HL-60 (cell line): ENCODE measurements around the gene XKR8.

Experiments used
- DNase-seq, 2 experiments: peaks; one replicate each; pipeline ENCODE4 v3.0.0-alpha.2; 2010 to 2020; ENCODE audit warnings: low read depth in 1 of 2, low spot score in 1 of 2
- H3K27ac ChIP-seq: fragments of 250-450 bp; sonication (Bioruptor Pico); replicated peaks from 2 replicates; pipeline ENCODE4 v1.5.1; 2020; ENCODE audit warnings: mild to moderate bottlenecking, moderate library complexity
- H3K27me3 ChIP-seq: fragments of 250-450 bp; sonication (Bioruptor Pico); 2 replicates; pipeline ENCODE4 v1.5.1; 2021; ENCODE audit warnings: mild to moderate bottlenecking, moderate library complexity; ENCODE audit not compliant: insufficient read depth, poor library complexity, severe bottlenecking
- H3K4me3 ChIP-seq: replicated peaks from 2 replicates; pipeline ENCODE4 v1.5.1; 2011; ENCODE audit warnings: mild to moderate bottlenecking, control low read depth, low read length; ENCODE audit not compliant: insufficient read depth
- GABPA ChIP-seq: IDR thresholded peaks from 2 replicates; pipeline ENCODE4 v1.6.1; 2012; ENCODE audit warnings: low read depth
- POLR2AphosphoS5 ChIP-seq: IDR thresholded peaks from 2 replicates; pipeline ENCODE4 v1.6.1; 2012; ENCODE audit warnings: low read depth
- SPI1 ChIP-seq: IDR thresholded peaks from 2 replicates; pipeline ENCODE4 v1.6.1; 2012; ENCODE audit warnings: low read depth, mild to moderate bottlenecking, borderline replicate concordance
- TF ChIP-seq, protein P1 (sequence below): IDR thresholded peaks from 2 replicates; pipeline ENCODE4 v1.6.1; 2012; ENCODE audit warnings: low read depth; ENCODE audit not compliant: insufficient replicate concordance
- TF ChIP-seq, protein P2 (sequence below): IDR thresholded peaks from one replicate; pipeline ENCODE4 v1.5.1; 2011; ENCODE audit warnings: low read length, control low read depth, inconsistent platforms; ENCODE audit not compliant: insufficient read depth

Gene XKR8

DNA sequence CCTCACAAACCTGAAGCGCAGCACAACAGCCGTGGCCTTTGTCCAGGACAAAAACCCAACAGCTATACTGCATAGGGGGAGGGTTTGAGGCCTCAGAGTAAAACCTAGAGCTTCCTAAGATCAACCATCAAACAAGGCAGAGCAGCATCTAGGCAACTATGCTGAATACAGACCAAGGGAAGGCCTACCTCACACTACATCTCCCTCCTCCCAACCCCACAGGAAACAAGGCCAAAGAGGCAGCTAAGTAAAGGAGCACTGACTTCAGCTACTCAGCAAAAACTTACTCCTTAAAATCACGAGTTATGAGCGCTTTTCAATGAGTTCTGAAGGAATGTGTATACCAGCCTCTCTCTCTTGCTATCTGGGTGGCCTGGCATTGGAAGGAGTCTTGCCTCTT, 12.4 kb downstream of the XKR8 start:
- TF ChIP-seq SPI1: no peak
- TF ChIP-seq GABPA: no peak
- TF ChIP-seq, protein P1, sequence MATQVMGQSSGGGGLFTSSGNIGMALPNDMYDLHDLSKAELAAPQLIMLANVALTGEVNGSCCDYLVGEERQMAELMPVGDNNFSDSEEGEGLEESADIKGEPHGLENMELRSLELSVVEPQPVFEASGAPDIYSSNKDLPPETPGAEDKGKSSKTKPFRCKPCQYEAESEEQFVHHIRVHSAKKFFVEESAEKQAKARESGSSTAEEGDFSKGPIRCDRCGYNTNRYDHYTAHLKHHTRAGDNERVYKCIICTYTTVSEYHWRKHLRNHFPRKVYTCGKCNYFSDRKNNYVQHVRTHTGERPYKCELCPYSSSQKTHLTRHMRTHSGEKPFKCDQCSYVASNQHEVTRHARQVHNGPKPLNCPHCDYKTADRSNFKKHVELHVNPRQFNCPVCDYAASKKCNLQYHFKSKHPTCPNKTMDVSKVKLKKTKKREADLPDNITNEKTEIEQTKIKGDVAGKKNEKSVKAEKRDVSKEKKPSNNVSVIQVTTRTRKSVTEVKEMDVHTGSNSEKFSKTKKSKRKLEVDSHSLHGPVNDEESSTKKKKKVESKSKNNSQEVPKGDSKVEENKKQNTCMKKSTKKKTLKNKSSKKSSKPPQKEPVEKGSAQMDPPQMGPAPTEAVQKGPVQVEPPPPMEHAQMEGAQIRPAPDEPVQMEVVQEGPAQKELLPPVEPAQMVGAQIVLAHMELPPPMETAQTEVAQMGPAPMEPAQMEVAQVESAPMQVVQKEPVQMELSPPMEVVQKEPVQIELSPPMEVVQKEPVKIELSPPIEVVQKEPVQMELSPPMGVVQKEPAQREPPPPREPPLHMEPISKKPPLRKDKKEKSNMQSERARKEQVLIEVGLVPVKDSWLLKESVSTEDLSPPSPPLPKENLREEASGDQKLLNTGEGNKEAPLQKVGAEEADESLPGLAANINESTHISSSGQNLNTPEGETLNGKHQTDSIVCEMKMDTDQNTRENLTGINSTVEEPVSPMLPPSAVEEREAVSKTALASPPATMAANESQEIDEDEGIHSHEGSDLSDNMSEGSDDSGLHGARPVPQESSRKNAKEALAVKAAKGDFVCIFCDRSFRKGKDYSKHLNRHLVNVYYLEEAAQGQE: no peak
- no peak for TF ChIP-seq POLR2AphosphoS5
- TF ChIP-seq, protein P2, sequence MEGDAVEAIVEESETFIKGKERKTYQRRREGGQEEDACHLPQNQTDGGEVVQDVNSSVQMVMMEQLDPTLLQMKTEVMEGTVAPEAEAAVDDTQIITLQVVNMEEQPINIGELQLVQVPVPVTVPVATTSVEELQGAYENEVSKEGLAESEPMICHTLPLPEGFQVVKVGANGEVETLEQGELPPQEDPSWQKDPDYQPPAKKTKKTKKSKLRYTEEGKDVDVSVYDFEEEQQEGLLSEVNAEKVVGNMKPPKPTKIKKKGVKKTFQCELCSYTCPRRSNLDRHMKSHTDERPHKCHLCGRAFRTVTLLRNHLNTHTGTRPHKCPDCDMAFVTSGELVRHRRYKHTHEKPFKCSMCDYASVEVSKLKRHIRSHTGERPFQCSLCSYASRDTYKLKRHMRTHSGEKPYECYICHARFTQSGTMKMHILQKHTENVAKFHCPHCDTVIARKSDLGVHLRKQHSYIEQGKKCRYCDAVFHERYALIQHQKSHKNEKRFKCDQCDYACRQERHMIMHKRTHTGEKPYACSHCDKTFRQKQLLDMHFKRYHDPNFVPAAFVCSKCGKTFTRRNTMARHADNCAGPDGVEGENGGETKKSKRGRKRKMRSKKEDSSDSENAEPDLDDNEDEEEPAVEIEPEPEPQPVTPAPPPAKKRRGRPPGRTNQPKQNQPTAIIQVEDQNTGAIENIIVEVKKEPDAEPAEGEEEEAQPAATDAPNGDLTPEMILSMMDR: no peak
- Histone ChIP-seq H3K27me3 (no peaks in the 10 kb centered on the region), H3K4me3 (no peak overlapping the region), H3K27ac (no peak overlapping the region)
- DNase-seq: no peak

DNA sequence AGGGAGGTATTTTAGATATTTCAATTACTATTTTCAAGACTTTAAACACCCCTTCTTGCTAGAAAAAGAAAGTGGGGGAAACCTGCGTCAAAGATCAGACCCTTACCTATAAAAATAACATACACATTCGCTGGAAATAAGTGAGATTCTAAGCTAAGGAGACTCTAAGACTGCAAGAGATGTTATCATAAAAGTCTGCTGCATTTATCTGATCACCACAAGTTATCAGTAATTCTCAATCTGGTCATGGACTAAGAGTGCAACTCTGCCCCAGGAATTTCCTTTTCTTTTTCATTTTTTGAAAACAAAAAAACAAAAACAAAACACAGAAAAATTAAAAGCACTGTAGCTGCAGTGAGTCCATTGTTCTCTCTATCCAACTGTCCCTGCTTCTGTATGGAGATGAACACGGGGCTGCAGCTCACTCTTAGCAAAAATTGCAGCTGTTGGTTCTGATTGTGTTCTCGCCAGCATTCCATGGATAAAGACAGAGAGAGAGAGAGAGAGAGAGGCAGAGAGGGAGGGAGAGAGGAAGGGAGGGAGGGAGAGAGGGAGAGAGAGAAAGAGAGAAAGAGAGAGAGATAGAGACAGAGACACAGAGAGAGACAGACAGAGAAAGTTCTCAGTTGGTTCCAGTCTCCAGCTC, 14.1 kb downstream of the XKR8 start:
- Histone ChIP-seq H3K4me3 (no peak overlapping the region), H3K27ac (no peak overlapping the region), H3K27me3 (no peaks in the 10 kb centered on the region)
- TF ChIP-seq, protein P1: no peak
- TF ChIP-seq GABPA: no peak
- TF ChIP-seq, protein P2: no peak
- no peak for TF ChIP-seq SPI1
- no peak for DNase-seq

DNA sequence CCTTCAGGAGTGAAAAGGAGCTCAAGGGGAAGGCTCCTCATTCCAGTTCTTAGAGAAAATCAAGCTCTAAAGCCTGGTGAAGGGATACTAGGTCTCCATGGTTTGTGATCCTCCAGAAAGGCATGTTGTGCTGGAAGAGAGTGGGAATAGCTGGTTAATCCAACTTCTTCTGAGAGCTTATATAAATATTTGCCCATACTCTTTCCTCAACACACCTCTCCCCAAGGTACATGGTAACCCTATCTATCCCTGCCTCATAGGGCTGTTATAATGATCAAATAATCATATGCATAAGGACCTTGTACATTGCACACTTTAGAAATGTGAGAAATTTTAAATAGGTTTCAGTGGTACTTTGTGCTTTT, 14.6 kb downstream of the XKR8 start:
- Histone ChIP-seq H3K27me3 (no peaks in the 10 kb centered on the region), H3K27ac (no peak overlapping the region), H3K4me3 (no peak overlapping the region)
- TF ChIP-seq, protein P1: no peak
- TF ChIP-seq, protein P2: no peak
- TF ChIP-seq GABPA (no peak), POLR2AphosphoS5 (no peak), SPI1 (no peak)
- no peak for DNase-seq
